ENCODE measurements around the gene CRIP2.

CRIP2 gene

DNA sequence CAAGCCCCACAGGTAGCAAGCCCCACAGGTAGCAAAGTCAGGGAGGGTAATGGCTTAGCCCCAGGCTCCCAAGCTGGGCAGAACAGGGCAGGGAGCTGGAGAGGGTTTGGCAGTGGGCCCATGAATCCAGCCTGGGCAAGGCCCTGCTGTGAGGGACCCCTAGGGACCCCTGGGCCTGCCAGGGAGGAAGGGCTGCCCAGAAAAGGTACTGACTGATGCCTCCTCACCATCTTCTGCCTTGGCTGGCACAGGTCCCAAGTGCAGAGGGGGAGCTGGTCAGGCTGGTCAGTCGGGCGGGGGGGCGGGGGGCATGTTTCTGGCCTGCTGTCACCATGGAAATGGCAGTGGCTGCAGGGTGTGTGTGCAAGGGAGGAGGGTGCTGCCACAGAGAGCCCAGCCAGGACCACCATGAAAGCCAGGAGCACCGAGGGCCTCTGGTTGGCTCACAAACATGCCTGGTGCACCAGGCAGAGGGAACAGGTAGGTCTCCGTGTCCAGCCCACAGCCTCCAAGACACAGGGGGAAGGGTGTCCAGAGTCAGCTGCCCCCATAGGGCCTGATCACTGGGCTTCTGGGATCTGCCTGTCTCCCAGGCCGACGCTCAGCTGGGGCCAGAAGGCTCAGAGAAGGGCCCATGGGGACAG is 1.5 kb upstream of the CRIP2 start:
- Histone ChIP-seq H3K9me2 (replicated peaks; ENCODE audit: control insufficient read depth, low read length) (no peaks in the 10 kb centered on the region), H3K27ac (ENCODE audit: low read depth, low read length) (no peak overlapping the region), H4K20me1 (ENCODE audit: control insufficient read depth, insufficient read depth, low read depth, low read length) (no peaks in the 10 kb centered on the region), H3K4me1 (ENCODE audit: control insufficient read depth, low read length) (peaks cover 28% of the 10 kb centered on the region), H3K27me3 (ENCODE audit: control insufficient read depth, low read length) (peaks cover 33% of the 10 kb centered on the region), H3K79me2 (ENCODE audit: control insufficient read depth, low read length) (no peaks in the 10 kb centered on the region), H3K4me2 (ENCODE audit: low read length) (peak overlapping the region; percentile 66), H3F3A (ENCODE audit: control insufficient read depth, insufficient read depth) (peaks cover 6% of the 10 kb centered on the region; the same call in 1 of the 2 replicates), H3K36me3 (ENCODE audit: control insufficient read depth, low read length) (peaks cover 8% of the 10 kb centered on the region; the same call in 1 of the 2 replicates), H3K4me3 (ENCODE audit: low read length) (no peak overlapping the region; the same call in 1 of the 2 replicates), H3K9me3 (ENCODE audit: control insufficient read depth, insufficient read depth, low read length) (no peaks in the 10 kb centered on the region)
- TF ChIP-seq EZH2phosphoT487 (IDR thresholded peaks at IDR 0.05; ENCODE audit: borderline replicate concordance, low read length) (no peak), CTCF (IDR thresholded peaks at IDR 0.05; ENCODE audit: low read depth, low read length, poor library complexity, severe bottlenecking) (no peak)

DNA sequence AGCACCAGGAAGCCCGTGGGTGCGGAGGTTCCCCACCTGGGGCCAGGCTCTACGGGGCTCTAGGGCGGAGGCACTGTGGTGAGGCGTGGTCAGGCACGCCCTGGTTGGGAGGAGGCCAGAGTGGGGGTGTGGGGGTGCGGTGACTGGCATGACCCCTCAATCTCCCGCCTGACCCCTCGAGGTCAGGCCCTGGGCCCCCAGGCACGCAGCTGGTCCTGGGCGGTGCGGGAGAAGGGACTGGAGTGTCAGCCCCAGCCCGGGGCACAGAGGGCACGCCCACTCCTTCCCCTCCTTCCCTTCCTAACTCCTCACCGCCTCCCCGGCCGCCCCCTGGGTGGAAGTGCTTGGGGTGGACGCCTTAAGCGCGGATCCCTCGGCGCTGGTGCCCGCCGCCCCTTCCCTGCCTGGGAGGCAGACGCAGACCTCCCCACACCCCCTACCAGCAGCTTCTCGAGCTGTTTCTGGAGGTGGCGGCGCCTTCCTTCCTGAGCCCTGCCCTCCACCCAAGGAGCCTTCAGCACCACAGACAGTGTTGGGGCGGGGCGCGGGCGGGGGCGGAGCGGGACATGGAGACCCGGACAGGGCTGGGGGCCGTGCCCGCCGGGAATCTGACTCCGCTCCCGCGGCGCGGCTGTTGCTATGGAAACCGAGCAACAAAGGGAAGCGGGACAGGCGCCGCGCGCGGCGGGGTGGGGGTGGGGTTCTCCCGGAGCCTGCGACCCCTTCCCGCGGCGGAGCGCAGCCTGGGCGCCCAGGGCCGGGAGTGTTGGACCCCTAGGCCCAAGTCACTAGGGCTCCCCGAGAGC is 741 bp upstream of the CRIP2 start:
- Histone ChIP-seq H3K4me1 (ENCODE audit: control insufficient read depth, low read length) (peaks cover 28% of the 10 kb centered on the region), H3K4me3 (ENCODE audit: low read length) (peak overlapping the region; percentile 52), H4K20me1 (ENCODE audit: control insufficient read depth, insufficient read depth, low read depth, low read length) (no peaks in the 10 kb centered on the region), H3F3A (ENCODE audit: control insufficient read depth, insufficient read depth) (peaks cover 6% of the 10 kb centered on the region; the same call in 1 of the 2 replicates), H3K79me2 (ENCODE audit: control insufficient read depth, low read length) (no peaks in the 10 kb centered on the region), H3K4me2 (ENCODE audit: low read length) (peak overlapping the region; percentile 66), H3K36me3 (ENCODE audit: control insufficient read depth, low read length) (peaks cover 8% of the 10 kb centered on the region; the same call in 1 of the 2 replicates), H3K9me3 (ENCODE audit: control insufficient read depth, insufficient read depth, low read length) (no peaks in the 10 kb centered on the region), H3K27ac (ENCODE audit: low read depth, low read length) (no peak overlapping the region), H3K27me3 (ENCODE audit: control insufficient read depth, low read length) (peaks cover 36% of the 10 kb centered on the region), H3K9me2 (replicated peaks; ENCODE audit: control insufficient read depth, low read length) (no peaks in the 10 kb centered on the region)
- peak; percentile 55; the same call in 1 of the 2 replicates for TF ChIP-seq EZH2phosphoT487 (IDR thresholded peaks at IDR 0.05; ENCODE audit: borderline replicate concordance, low read length)
- TF ChIP-seq CTCF (IDR thresholded peaks at IDR 0.05; ENCODE audit: low read depth, low read length, poor library complexity, severe bottlenecking): no peak

GRCh38 chr14:105475269-105476096 is 862 bp downstream of the CRIP2 start:
- no peak overlapping the region for H3K27ac ChIP-seq (ENCODE audit: low read depth, low read length)
- no peaks in the 10 kb centered on the region for H4K20me1 ChIP-seq (ENCODE audit: control insufficient read depth, insufficient read depth, low read depth, low read length)
- H3K79me2 ChIP-seq (ENCODE audit: control insufficient read depth, low read length): no peaks in the 10 kb centered on the region
- peak overlapping the region; percentile 79 for H3K4me2 ChIP-seq (ENCODE audit: low read length)
- peaks cover 46% of the 10 kb centered on the region for H3K27me3 ChIP-seq (ENCODE audit: control insufficient read depth, low read length)
- no peaks in the 10 kb centered on the region for H3K9me2 ChIP-seq (replicated peaks; ENCODE audit: control insufficient read depth, low read length)
- TF ChIP-seq CTCF (IDR thresholded peaks at IDR 0.05; ENCODE audit: low read depth, low read length, poor library complexity, severe bottlenecking) (no peak), EZH2phosphoT487 (IDR thresholded peaks at IDR 0.05; ENCODE audit: borderline replicate concordance, low read length) (no peak)
- H3K36me3 ChIP-seq (ENCODE audit: control insufficient read depth, low read length): no peaks in the 10 kb centered on the region
- peak overlapping the region; percentile 67 for H3K4me3 ChIP-seq (ENCODE audit: low read length)
- peaks cover 3% of the 10 kb centered on the region; the same call in 1 of the 2 replicates for H3F3A ChIP-seq (ENCODE audit: control insufficient read depth, insufficient read depth)
- H3K9me3 ChIP-seq (ENCODE audit: control insufficient read depth, insufficient read depth, low read length): no peaks in the 10 kb centered on the region
- H3K4me1 ChIP-seq (ENCODE audit: control insufficient read depth, low read length): peaks cover 28% of the 10 kb centered on the region
